NCI-H82 treated with DMSO at 0.1 percent for 48 hours (cell line): ENCODE data around the gene TMEM238L.
A peak's percentile ranks its signal among the peaks of the same experiment; 100 is the strongest.
"Not testable (repeated sequence)": the region's sequence is repeated elsewhere in the genome, so short reads cannot be mapped to it uniquely, and the experiment has no call there.

Experiments
- DNase-seq: peaks from one replicate; lab custom pipeline; 2025; ENCODE audit not compliant: unreplicated experiment; lab: John Stamatoyannopoulos, UW

The TMEM238L gene, protein sequence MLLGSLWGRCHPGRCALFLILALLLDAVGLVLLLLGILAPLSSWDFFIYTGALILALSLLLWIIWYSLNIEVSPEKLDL

DNA sequence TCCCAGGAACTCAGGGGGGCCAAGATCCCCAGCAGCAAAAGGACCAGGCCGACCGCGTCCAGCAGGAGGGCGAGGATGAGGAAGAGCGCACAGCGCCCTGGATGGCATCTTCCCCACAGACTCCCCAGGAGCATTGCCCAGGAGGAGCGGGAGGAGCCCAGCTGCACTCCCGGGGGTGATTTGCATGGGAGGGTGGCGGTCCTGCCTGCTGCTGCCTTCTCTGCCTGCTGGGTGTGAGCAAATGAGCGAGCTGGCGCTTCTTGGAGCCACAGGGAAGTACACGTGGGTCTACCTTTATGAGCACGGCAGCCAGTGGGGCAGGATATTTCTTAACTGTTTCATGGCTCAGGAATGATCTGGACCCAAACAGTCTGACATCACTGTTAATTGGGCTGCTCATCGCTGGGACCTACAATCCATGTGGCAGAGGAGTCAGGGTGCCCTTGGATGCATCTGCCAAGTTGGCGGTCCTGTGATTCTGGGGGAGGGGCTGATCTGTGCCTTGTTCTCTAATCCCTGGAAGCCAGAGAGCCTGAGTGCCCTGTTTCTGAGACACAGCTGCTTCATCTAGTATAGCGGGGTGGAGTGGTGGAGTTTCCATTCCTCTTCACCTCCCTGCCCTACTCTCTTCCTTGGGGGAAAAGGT, at the start of gene TMEM238L:
Gene TMEM238L (minus strand): TSS at position 270 of the 646 bp plus-strand sequence. CDS start 136 bp downstream, at position 134.
- DNase-seq = peak; percentile 51

DNA sequence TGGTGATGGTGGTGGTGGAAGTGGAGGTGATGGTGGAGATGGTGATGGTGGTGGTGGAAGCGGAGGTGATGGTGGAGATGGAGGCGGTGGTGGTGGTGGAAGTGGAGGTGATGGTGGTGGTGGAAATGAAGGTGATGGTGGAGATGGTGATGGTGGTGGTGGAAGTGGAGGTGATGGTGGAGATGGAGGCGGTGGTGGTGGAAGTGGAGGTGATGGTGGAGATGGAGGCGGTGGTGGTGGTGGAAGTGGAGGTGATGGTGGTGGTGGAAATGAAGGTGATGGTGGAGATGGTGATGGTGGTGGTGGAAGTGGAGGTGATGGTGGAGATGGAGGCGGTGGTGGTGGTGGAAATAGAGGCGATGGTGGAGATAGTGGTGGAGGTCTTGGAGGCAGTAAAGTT, 42.7 kb upstream of the TMEM238L start:
- DNase-seq = not testable (repeated sequence)

DNA sequence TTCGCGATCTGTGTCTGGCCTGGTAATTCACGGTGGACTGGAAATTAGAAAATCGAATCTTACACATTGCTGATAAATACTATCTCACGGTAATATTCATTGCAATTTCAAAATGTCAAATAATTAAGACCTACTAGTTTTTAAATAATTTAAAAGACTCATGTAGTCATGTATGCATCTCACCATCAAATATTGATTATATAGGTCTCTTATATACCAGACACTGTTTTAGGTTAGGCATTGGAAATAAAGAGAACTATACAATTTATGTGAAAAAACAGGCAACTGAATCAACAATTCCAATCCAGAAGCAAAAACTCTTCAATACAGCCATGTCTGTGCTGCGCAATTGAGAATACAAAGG, 41.5 kb upstream of the TMEM238L start:
- DNase-seq = no peak

DNA sequence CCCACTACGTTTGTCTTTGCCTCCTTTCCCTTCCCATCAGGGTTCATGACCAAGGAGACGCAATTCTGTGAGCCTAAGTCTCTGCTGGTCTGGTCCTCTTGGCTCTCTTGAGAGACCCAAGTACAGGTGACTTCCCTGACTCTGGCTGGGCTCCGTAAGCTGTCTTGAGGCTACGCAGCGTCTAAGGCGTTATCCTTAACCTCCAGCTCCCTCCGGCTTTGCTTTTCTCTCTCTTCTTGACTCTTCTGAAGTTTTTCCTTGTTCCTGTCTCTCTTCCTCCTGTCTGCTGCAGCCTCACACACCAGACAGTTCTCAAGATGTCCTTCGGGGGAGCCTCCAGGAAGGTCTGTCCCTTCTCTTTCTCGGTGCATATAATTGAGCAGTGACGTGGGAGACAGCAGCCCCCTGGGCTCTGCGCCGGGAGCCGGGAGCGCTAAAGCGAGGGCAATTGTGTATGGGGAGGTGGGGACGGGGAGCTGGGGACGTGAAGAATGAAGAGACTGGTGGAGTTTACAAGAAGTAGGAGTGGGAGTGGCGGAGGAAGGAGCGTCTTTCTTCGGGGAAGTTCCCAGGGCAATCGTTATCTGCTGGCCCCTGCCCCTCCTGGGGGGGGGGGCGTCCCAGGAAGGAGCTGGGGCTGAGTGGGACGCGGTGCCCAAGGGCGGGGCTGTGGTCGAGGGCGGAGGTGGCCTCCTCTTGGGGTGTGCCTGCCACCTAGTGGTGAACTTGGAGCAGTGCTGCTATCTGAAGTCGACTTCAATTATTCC, 40.9 kb upstream of the TMEM238L start:
- DNase-seq = peak; percentile 59

DNA sequence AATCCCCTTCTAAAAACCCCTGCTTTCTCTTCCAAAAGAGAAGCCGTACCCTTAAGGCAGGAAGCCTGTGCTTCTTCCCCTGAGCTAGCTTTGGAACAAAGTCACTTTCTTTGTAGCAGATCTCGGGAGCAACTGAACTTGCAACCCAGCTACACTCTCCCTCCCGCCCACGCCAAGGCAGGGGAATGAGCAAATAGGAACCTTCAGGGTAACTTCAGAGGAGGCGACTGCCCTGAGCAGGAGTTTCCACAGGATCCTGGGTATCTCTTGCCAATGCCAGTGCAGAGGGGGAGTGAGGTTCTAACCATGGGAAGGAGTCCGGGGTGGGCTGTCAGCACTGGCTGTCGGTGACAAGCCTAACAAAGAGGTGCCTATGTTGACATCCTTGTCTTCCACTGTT, 39.9 kb upstream of the TMEM238L start:
- DNase-seq = no peak

DNA sequence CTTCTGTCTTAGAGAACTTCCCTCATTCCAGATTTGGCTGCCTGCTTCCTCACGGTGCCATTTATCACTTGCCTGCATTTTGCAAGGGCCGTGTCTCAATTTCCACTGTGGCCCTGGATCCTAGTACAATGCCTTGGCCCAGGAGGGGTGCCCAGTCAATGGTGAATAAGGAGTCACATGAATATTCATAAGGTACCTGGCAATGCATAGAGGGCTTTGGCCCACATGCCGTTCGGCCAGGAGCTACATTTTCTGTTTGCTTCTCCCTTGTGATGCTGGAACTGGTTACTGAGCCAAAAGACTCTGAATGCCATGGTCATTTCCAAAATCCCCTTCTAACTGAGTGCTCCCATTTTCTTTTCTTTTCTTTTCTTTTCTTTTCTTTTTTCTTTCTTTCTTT, 38.8 kb upstream of the TMEM238L start:
- no peak for DNase-seq

DNA sequence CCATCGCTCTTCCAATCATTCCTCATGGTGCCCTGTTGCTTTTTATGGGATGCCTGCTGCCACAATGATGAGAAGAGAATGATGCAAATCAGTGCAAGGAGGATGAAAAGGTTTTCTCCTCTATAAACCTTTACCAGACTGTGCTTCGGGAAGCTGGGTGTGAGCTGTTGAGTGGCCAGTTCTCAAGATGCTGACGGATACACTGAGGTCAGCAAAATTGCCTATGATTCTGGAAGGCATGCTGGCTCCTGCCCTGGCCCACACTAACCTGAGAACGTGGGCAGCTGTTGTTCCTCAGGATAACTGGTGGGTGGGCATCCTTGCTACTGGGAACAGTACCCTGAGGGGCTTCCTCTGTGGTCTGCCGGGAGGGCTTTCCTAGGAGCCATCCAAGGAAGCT, 34.8 kb upstream of the TMEM238L start:
- DNase-seq = no peak

DNA sequence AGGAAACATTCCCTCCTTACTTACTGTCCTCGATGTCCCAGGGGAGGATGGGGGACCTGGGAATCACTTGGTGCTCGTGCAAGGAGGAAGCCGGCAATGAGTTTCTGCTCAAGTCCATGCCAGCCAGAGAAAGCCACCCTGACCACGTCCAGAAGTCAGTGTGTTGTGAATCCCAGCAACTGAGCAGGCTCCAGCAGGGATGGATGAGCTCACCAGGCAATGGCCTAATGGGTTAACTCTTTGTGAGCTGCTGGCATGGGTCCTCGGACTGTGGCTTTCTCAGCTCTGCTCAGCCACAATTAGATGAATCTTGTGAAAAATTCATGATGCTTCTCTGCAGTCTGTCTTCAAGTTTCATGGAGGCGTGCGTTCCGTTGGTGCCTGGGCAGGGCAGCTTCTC, 34.0 kb upstream of the TMEM238L start, which contains the start of gene PIRT:
Gene PIRT (minus strand): TSS at position 167 of the 400 bp plus-strand sequence. CDS start 12,442 bp downstream, outside the sequence.
- DNase-seq = no peak

DNA sequence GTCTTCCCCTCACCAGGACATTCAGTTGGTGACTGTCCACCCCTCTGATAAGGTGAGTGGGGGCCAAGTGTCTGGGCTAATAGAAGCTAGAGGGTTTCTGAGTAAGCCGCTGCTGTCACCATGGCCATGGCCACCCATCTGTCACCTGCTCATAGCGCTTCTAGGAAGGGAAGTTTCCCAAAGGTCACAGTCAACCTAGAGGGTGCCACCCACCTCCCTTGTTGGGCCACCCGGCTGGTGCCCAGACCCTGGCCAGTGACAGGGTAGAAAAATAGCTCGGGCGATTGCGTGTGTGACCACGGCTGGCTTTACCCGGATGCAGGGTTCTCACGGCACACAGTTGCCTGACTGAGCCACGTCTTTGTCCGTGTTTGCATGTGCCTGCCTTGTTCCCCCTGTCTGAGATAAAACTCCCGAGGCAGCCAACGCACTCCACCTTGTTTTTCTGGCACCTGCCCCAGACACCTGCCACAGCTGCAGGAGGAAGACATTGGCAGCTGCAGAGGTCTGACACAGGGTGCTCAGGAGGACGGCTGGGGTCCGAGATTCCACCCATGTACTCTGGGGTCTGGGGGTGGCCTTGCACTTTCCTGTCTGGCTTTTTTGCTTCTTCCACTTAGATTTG, 33.2 kb upstream of the TMEM238L start:
- DNase-seq = no peak

DNA sequence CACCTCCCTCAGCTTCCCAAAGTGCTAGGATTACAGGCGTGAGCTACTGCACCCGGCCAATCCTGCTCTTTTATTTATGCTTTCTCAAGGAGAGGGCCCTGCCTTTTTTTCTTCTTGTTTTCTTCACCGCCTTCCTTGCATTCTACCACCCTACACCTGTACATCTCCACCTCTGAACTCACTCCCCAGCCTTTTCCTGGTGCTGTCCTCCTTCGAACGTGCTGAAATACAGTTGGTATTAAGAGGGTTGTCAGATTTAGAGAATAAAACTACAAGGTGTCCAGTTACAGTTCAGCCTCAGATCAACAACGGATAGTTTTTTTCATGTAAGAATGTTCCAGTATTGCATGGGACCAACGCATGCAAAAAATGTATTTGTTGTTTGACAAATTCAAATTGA, 32.2 kb upstream of the TMEM238L start:
- DNase-seq = no peak

DNA sequence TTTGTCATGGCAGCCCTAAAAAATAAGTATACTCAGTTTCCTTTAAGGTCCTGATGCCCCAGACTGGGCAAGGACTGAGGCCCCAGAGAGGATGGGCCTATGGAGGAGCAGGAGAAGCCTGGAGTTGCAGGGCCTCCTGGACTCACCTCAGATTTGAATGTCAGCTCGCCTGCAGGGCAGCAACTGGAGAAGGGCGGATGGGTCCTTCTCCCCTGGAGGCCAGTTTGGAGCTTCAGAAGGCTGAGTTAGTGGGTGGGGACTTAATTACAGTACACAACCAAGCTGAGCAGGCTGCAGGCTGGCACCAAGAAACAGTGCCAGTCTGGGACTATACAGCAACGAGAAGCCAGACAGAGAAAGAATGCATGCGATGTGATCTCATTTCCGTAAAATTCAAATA, 27.8 kb upstream of the TMEM238L start:
- DNase-seq = no peak

DNA sequence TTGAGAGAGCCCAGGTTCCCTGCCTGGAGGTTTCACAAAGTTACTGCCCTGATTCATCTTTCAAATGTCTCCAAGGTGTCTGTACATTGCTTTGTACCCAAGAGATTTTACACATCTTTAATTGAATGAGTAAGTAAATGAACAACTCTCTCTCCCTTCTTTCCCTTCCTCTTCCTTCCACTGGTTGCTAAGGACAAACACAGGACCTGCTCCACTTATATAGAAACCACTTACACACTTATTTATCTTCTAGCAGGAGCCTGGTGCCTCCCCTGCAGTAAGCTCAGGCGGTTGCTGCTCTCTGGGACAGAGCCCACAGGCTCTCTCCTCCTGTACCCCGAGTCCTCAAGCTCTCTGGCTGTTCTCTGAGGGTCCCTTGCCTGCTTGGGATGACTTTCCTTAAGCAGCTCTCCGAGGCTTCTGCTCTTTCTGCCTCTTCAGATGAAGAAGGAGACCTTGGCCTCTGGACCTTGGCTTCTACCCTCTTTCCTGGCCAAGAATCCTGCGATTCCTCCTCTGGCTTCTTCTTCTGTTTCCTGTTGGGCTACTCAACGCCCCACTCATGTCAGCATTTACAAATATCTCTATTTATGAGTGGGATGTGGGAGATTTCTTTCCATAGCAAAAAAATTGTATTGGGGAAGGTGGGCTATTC, 24.1 kb upstream of the TMEM238L start:
- no peak for DNase-seq

DNA sequence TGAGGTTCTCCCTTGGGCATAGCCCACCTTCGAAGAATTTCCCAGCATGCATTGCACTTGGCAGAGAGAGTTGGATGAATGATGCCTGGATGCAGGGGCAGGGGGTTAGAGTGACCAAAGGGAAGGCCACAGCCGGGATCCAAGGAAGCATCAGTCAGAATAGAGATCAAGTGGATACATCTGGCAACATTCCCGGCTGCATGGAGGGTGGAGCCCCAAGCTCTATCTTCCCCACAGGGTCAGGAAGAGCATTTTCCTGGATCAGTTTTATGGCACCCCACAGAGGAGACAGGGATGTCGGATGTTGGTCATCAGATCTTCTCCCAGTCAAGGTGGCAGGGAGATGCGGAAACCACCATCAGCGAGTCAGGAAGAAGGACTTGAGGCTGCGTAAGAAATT, 21.0 kb upstream of the TMEM238L start:
- DNase-seq = no peak

DNA sequence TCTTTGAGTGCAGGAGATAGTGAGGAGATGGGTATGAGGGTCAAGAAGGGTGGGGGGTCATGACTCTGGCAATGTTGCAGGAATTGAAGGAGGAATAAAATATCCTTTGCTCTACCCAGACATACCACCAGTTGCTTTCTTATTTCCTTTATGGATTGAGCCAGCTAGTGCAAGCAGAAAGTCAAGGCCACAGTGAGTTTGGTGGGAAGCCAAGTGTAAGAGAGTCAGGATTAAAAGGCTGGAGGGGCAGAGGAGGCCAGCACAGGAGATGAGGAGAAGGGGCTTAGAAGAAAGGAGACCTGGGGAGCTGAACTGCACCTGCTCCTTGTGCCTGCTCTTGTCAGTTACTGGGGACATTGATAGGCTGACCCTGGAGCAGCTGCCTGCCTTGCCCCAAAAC, 17.9 kb upstream of the TMEM238L start:
- no peak for DNase-seq

DNA sequence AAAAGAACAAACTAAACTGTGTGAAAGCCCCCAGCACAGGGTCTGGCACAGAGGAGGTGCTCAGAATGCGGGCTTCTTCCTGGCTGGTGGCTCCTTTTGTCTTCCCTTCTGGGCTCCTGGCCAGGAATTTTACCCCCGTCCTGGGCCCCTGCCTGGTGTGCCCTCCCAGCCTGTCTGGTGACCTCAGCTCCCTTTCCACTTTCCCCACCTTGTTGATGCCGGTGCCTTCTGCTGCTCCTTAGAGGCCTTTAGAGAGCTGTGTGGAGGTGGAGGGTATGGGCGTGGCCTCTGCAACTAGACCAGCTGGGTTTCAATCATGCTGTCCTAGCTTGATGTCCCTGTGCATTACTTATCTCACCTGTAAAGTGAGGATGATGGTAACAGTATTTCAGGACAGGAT, 17.2 kb upstream of the TMEM238L start:
- DNase-seq = peak; percentile 60

DNA sequence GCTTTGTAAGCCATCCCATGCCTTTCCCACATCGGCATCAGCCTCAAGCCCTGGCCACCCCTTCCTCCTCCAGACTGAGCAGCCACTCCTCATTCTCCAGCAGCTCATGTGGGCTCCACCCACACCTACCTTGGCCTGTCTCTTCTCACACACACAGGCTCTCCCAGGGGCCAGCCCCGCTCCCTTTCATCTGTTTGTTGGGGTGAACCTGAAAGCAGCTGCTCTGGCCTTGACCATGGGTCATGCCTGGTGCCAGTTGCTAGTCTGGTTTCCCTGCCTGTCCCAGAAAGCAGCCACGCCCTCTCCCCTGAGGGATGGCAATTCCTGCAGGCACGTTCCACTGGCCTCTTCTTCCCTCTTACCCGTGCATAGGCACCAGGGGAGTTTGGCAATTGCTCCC, 11.4 kb upstream of the TMEM238L start:
- DNase-seq = no peak

DNA sequence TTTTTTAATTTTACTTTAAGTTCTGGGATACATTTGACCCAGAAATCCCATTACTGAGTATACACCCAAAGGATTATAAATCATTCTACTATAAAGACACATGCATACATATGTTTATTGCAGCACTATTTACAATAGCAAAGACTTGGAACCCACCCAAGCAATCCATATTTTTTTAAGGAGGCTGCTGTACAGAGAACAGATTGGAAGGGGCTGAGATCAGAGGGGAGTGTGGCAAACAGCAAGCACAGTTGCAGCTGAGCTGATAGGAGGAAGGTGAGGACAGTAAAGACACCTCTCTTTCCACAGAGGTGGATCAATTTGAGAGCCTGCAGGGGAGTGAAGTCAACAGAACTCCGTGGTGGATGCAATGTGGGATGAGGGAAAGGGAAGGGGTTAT, 10.2 kb upstream of the TMEM238L start:
- no peak for DNase-seq

DNA sequence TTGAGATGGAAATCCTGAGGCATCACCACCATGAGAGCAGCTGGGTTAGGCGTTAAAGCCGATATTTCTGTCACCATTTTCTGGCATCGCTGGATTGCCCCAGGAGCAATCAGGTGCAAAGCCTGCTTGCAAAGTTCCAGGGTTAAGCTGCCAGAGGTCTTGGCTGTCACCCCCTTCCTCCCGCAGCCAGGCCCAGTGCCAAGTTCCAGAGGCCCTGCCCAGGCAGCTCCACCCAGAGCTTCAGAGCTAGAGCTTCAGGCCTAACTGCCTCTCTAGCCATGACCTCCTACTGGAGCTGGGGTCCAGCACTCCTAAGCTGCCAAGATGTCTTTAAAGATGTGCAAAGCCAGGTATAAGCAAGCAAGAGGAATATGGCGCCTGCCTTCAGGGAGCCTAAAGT, 8.8 kb upstream of the TMEM238L start:
- no peak for DNase-seq

DNA sequence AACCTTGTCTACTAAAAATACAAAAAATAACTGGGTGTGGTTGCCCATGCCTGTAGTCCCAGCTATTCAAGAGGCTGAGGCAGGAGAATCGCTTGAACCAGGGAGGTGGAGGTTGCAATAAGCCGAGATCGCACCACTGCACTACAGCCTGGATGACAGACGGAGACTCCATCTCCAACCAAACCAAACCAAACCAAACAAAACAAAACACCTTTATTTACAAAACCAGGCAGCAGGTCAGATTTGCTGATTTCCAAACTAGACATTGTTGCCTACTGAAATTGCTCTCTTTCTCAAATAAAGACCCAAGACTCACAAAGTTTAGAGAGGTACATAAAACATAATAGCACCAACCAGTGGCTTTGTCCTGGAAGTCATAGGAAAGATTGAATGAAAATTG, 5.7 kb upstream of the TMEM238L start:
- no peak for DNase-seq

DNA sequence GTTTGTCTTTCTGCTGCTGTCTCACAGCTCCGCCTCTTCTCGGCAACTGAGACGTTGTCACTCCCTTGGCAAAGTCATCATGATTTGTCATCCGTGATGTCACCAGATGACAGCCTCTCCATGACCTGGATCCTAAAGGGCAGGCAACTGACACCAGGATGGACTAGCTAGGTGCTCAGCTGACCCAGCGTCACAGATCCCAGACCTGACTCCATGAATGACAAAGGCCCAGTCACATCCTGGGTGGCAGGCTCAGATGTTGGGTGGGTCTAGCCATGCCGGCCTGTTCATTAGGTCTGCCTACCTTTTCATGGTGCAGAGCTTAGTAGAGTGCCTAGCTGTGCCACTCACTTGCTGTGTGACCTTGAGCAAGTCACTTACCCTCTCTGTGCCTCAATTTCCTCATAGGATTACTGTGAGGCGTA, 3.8 kb upstream of the TMEM238L start:
- DNase-seq = no peak

DNA sequence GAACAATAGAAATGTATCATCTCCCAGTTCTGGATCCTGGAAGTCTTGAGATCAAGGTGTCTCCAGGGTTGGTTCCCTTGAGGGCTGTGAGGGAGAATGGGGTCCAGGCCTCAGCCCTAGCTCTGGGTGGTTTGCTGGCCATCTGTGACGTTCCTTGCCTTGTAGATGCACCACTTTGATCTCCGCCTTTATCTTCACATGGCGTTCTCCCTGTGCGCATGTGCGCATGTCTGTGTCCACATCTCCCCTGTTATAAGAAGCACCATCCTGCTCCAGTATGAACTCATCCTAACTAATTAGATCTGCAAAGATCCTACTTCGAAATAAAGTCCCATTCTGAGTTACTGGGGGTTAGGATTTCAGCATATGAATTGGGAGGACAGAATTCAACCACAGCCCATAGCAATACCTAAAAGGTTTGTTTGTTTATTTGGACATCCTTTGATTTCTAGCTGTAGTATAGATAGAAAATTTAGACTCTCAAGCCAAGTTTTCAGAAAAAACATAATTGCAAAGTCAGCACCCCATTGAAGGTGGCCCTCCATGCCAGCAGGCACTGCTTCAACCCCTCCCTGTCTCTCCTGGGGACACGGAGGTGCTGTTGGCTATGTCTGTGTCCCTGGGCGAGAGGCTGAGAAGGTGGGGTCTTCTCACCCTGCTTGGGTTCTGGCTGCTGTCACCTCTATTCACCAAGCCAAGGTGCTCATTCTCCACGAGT, 2.8 kb upstream of the TMEM238L start:
- no peak for DNase-seq
